NCI-H82 (cell line): ENCODE results near the gene C10orf90.
A peak's percentile ranks its signal among the peaks of the same experiment; 100 is the strongest.
"Not testable (repeated sequence)": the region's sequence is repeated elsewhere in the genome, so short reads cannot be mapped to it uniquely, and the experiment has no call there.

Experiments
- DNase-seq: peaks from one replicate; lab custom pipeline; 2025; lab: John Stamatoyannopoulos, UW

The C10orf90 gene

DNA sequence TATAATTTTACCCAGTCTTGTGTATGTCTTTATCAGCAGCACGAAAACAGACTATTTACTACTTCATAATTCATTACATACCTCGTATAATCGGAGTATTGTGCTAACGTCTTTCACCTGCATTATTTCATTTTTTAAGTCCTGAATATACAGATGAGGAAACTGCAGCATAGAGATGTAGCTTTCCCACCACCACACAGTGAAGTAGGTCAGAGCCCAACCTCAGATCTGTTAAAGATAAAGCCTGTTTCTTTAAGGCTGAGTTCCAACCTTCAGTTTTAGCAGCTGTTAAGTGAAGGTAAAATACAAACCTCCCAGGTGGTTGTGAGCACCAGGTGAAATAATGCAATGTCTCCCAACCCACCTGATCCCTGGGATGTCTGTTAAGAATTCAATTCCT is 280.2 kb downstream of the C10orf90 start:
- no peak for DNase-seq

DNA sequence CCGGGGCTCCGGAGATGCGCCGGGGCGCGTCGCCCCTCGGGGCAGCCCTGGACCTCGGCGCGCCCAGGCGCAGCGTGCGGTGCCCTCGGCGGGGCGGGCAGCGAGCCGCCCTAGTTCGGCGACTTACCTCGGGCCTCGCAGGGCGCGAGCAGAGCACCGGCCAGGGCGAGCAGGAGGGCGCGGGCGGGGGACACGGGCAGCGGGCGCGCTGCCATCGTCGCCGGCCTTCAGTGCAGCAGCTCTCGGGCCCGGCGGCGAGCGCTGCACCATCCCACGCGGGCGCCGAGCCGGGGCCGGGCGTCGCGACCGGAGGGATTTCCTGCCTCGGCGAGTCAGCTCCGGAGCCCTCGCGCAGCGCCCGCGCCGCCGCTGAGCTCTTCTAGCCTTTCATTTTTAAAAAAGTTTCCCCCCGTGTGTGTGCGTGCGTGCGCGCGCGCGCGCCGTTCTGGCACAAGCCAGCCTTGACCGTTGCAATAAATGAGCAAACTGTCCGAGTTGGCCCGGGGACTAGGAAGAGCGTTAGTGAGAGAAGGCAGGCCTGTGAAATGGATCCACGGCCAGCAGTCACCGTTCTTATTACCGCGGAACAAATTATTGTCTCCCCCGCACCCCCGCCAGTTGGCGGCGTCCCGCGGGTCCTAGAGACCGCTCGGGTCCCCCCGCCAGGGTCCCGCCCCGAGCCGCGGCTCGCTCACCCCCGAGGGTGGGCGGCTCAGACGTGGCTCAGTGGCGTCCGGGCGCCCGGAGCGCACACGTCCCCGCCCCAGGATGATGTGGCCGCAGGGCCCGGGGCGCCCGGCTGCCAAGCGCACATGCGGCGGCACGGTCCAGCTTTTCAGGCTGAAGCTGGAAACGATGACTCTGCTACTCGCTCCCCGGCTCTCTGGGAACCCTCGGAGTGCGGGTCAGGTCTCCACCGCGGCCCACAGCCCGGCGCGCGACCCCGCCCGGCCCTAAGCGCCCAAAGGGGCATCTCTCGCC is 282.3 kb downstream of the C10orf90 start, which contains the start of gene ADAM12:
Gene ADAM12, minus strand, starts transcription at position 547 of the 981 bp plus-strand sequence. Its CDS starts 332 bp downstream, at position 215.
- peak; percentile 15 for DNase-seq

DNA sequence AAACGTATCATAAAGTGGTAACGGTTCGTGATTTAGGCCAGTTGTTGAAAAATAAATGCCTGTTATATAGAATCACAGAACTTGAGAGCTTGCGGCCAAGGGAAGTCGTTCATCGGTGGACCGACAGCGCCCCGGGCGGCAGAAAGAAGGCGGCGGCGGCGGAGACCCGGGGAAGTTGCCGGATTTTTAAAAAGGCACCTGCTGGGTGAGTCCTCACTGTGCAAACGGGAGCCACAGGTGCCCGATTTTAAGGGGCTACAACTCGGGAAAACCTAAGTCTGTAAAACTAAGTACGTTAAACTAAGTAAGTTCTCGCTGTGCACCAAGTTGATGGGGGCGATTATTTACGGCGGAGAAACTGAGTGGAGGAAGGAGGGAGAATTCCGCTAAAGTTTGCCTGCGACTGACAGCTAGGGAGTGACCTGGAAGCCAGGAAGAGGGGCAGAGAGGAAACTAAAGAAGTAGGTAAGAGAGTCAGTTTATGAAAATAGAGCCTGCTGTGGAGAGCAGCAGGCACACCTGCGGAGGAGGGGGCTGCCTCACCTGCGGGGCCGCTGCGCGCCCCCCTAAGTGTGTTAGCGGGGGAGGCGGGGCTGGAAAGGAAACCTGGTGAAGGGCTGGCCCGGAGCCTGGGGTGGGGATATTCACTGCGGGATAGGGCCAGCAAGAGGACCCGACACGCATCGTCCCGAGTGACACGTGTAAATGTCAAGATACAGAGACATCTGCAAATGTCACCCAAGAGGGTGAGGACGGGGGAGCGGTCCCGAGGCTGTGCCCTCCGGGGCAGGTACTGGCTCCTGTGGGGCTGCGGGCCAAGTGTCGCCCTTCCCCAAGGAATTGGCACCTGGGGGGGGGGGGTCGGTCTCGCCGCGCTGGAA is 283.2 kb downstream of the C10orf90 start:
- DNase-seq: peak; percentile 51

DNA sequence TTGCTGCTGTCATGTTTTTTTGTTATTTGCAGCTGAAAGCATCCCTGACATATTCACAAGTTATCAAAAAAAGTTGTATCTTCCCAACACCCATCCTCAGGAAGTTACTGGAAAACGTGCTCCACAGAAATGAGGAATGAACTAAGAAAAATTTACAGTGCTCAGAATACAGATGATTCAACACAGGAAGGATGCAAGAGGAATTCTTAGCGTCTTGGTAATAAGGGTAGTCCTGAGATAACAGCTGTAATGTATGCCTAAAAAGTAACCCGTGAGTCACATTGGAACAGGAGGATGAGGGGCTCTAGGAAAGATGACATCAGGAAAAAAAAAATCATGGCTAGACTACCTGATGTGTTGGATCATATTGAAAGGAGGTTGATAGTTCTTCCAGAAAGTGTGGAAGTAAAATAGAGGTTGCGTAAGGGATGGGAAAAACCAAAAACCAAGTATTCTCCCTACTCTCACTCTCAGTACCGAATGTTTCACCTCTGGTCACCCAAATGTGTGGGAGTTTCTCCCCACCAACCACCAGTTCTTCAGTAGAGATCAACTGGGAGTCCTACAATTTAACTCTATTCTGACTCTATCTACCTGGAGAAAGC is 286.1 kb downstream of the C10orf90 start:
- DNase-seq: no peak

DNA sequence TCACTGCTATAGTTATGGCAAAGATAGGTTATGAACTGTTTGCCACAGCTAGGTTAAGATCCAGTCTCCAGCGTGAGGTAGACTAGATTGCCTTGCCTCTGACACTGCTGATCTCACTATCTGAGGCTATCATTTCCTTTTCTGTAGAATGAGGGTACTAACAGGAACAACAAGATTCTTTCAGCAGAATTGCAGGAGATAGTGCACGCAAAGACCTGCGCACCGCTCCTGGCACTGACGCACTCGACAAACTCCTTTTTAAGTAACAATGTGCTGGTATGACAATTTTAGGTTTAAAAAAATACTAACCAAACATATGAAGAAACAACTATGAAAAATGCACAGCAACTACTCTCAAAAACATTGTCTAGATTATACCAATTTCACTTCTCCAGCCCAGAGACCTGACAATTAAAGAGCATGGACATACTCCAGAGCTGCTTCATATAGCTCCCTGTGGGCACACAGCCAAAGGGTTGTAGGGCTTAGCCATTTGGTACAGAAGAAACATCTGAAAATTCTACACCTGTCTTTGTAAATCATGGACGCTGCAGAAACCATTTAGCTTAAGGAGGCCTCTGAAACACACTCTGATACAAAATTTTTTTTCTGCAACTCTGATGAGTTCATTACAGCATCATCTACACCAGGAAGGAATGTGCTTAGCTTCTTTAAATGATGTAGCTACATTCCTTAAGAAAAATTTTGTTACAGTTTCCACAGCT is 290.0 kb downstream of the C10orf90 start:
- DNase-seq: peak; percentile 17

DNA sequence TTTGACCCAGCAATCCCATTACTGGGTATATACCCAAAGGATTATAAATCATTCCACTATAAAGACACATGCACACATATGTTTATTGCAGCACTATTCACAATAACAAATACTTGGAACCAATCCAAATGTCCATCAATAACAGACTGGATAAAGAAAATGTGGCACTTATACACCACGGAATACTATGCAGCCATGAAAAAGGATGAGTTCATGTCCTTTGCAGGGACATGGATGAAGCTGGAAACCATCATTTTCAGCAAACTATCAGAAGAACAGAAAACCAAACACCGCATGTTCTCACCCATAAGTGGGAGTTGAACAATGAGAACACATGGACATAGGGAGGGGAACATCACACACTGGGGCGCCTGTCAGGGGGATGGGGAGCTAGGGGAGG is 291.3 kb downstream of the C10orf90 start:
- not testable (repeated sequence) for DNase-seq

DNA sequence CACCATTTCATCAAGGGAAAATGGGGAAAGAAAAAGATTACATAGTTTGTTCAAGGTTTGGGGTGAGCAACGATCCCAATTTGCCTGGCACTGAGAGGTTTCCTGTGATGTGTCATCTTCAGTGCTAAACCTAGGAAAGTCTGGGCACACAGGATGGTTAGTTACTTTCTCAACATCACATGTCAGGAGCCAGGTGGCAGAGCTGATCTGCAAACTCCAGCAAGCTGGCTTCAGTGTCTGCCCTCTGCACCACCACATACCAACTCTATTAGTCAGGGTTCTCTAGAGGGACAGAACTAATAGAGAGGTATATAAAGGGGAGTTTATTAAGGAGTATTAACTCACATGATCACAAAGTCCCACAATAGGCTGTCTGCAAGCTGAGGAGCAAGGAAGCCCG is 293.5 kb downstream of the C10orf90 start:
- no peak for DNase-seq

DNA sequence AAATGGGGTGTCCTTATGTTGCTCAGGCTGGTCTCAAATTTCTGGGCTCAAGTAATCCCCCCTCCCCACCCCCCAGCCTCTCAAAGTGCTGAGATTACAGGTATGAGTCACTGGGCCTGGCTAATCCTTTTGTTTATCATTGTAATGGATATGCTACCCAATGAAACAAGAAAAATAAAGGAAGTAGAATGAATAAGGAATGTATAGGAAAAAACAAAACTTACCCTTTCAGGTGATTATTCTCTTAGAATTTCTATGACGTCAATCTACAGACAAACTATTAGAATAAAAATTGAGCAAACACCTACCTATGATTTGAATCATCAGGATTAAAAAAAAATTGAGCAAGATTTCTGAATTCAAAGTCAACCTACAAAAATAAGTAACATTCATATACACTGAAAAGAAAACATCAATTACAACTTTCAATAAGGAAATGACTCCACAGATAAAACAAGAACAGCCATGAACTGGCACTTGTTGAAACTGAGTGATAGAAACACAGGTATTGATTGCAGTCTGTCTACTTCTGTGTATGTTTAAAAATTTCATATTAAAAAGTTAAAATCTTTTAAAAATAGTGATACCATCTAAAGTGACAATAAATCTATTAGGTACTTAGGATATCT is 294.5 kb downstream of the C10orf90 start:
- DNase-seq: peak; percentile 9

DNA sequence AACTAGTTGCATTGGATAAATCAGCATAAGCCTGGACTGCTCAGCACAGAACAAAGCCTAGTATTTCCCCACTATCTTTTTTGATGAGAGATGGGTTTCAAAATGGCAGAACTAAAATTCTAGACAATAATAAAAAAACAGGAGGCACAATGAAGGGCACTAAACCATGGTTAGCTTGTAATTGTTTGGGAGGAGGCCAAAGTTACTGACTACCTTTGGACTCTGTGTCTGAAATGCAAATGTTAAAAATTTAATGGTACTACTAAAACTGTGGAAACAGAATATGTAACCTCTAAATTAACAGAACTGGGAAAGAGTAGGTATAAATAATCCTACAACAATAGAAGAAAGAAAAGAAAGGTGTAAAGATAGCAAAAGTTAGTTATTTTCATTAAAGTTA is 295.2 kb downstream of the C10orf90 start:
- DNase-seq: no peak
